ENCODE measurements around the gene APLP2. TPM values are rescaled to one million over a fixed set of nuclear protein-coding genes. Genes with fewer than 3 reads are reported as not detected.
A peak's percentile ranks its signal among the peaks of the same experiment; 100 is the strongest.
"Not testable (repeated sequence)": the region's sequence is repeated elsewhere in the genome, so short reads cannot be mapped to it uniquely, and the experiment has no call there.

Gene APLP2
- total RNA-seq: 180 and 278 TPM in 2 replicates

GRCh38 chr11:130069659-130070108, at the start of gene APLP2:
Gene APLP2, plus strand, starts transcription at chr11:130069894. Its CDS starts 84 bp downstream, at chr11:130069978.
- peak within 1 kb of the TSS; percentile 72 for H3K4me3 ChIP-seq (ENCODE audit: low read depth, low read length)
- no peak for TF ChIP-seq CTCF (IDR thresholded peaks at IDR 0.05; ENCODE audit: insufficient read depth, low read depth, low read length)
- DNase-seq (ENCODE audit: low read depth): peak; percentile 97

- H3K4me3 ChIP-seq (ENCODE audit: low read depth, low read length): no peak overlapping the region
- no peak for TF ChIP-seq CTCF (IDR thresholded peaks at IDR 0.05; ENCODE audit: insufficient read depth, low read depth, low read length)
- DNase-seq (ENCODE audit: low read depth): peak; percentile 24
These were observed 49.4 kb upstream of the APLP2 start for GRCh38 chr11:130020323-130020722.

- not testable (repeated sequence) for H3K4me3 ChIP-seq (ENCODE audit: low read depth, low read length); DNase-seq (ENCODE audit: low read depth)
These were observed 48.1 kb upstream of the APLP2 start for GRCh38 chr11:130021606-130022005.

- no peak for DNase-seq (ENCODE audit: low read depth)
- H3K4me3 ChIP-seq (ENCODE audit: low read depth, low read length): no peak overlapping the region
- no peak for TF ChIP-seq CTCF (IDR thresholded peaks at IDR 0.05; ENCODE audit: insufficient read depth, low read depth, low read length)
These were observed 46.9 kb upstream of the APLP2 start for GRCh38 chr11:130022799-130023198.

- DNase-seq (ENCODE audit: low read depth): peak; percentile 35
- no peak for TF ChIP-seq CTCF (IDR thresholded peaks at IDR 0.05; ENCODE audit: insufficient read depth, low read depth, low read length)
- H3K4me3 ChIP-seq (ENCODE audit: low read depth, low read length): no peak overlapping the region
These were observed 46.5 kb upstream of the APLP2 start for GRCh38 chr11:130023204-130023603.

GRCh38 chr11:130024361-130024760, 45.3 kb upstream of the APLP2 start:
- H3K4me3 ChIP-seq (ENCODE audit: low read depth, low read length): no peak overlapping the region
- DNase-seq (ENCODE audit: low read depth): peak; percentile 26

GRCh38 chr11:130025371-130025770, 44.3 kb upstream of the APLP2 start:
- peak; percentile 40 for DNase-seq (ENCODE audit: low read depth)
- no peak for TF ChIP-seq CTCF (IDR thresholded peaks at IDR 0.05; ENCODE audit: insufficient read depth, low read depth, low read length)
- H3K4me3 ChIP-seq (ENCODE audit: low read depth, low read length): no peak overlapping the region

More at GRCh38 chr11:130024361-130024760, 45.3 kb upstream of the APLP2 start:
- TF ChIP-seq CTCF (IDR thresholded peaks at IDR 0.05; ENCODE audit: insufficient read depth, low read depth, low read length): no peak

All from fibroblast of villous mesenchyme (primary cell).